IMR-90 (cell line): ENCODE measurements around the gene FERMT3. TPM values are rescaled to one million over a fixed set of nuclear protein-coding genes. Genes with fewer than 3 reads are reported as not detected.

Experiments used
- ATAC-seq: fragments of 200-7000 bp; cut with Tn5 transposase; 2 replicates; pipeline ENCODE4 v1.9.1; 2020; ENCODE audit warnings: low read depth, mild to moderate bottlenecking, moderate library complexity
- BruUV-seq: library from RNA; stranded (reverse); fragments of 400-500 nt; replicated peaks from 2 replicates; lab custom pipeline; 2021; lab: Mats Ljungman, UMichigan
- CTCF ChIA-PET: fragments of 300-600 bp; formaldehyde crosslinking; extraction: SDS; loops from one replicate; lab custom pipeline; 2021; ENCODE audit warnings: antibody characterized with exemption; lab: Yijun Ruan, JAX
- POLR2A ChIA-PET: fragments of 300-600 bp; sonication (Branson Sonifier 250); formaldehyde crosslinking; loops from one replicate; lab custom pipeline; 2022; ENCODE audit warnings: antibody characterized with exemption; ENCODE audit not compliant: unreplicated experiment; lab: Charles Lee
- DNase-seq: peaks from one replicate; pipeline ENCODE4 v3.0.0; 2013
- H2AFZ ChIP-seq: replicated peaks from 2 replicates; pipeline ENCODE3; 2013; ENCODE audit warnings: low read length, mild to moderate bottlenecking; ENCODE audit not compliant: poor library complexity
- H2AK5ac ChIP-seq: 2 replicates; pipeline ENCODE4 v1.6.1; 2013; ENCODE audit warnings: low read depth, low read length, inconsistent platforms
- H2AK9ac ChIP-seq: replicated peaks from 2 replicates; pipeline ENCODE3; 2013; ENCODE audit warnings: mild to moderate bottlenecking, low read depth, low read length, moderate library complexity; ENCODE audit not compliant: poor library complexity
- H2BK120ac ChIP-seq: 2 replicates; pipeline ENCODE4 v1.6.1; 2013; ENCODE audit warnings: low read depth, low read length, inconsistent platforms
- H2BK15ac ChIP-seq: 3 replicates; pipeline ENCODE4 v1.6.1; 2013; ENCODE audit warnings: low read depth, low read length, inconsistent platforms
- H2BK20ac ChIP-seq: 2 replicates; pipeline ENCODE4 v1.6.1; 2013; ENCODE audit warnings: low read depth, mild to moderate bottlenecking, inconsistent platforms, low read length, moderate library complexity
- H2BK5ac ChIP-seq: 2 replicates; pipeline ENCODE4 v1.6.1; 2013; ENCODE audit warnings: mild to moderate bottlenecking, low read depth, low read length, inconsistent platforms; ENCODE audit not compliant: poor library complexity, severe bottlenecking
- H3K14ac ChIP-seq: replicated peaks from 2 replicates; pipeline ENCODE4 v1.6.1; 2013; ENCODE audit warnings: low read depth, low read length, inconsistent platforms
- H3K18ac ChIP-seq: 2 replicates; pipeline ENCODE4 v1.6.1; 2013; ENCODE audit warnings: low read depth, low read length, control low read depth
- H3K23ac ChIP-seq: 2 replicates; pipeline ENCODE4 v1.6.1; 2013; ENCODE audit warnings: low read depth, low read length, inconsistent platforms
- H3K27ac ChIP-seq: 2 replicates; pipeline ENCODE4 v1.5.1; 2013; ENCODE audit warnings: mild to moderate bottlenecking, control low read depth, low read length; ENCODE audit not compliant: insufficient read depth
- H3K27me3 ChIP-seq: 2 replicates; pipeline ENCODE4 v1.6.1; 2013; ENCODE audit warnings: low read length; ENCODE audit not compliant: control insufficient read depth, insufficient read depth
- H3K36me3 ChIP-seq: 2 replicates; pipeline ENCODE4 v1.6.1; 2013; ENCODE audit warnings: low read length, mixed read lengths; ENCODE audit not compliant: control insufficient read depth, insufficient read depth
- H3K4ac ChIP-seq: 2 replicates; pipeline ENCODE4 v1.6.1; 2013; ENCODE audit warnings: low read depth, low read length, inconsistent platforms
- H3K4me1 ChIP-seq: 2 replicates; pipeline ENCODE4 v1.6.1; 2013; ENCODE audit warnings: low read length, mixed read lengths; ENCODE audit not compliant: control insufficient read depth, insufficient read depth
- H3K4me2 ChIP-seq: 2 replicates; pipeline ENCODE4 v1.6.1; 2013; ENCODE audit warnings: low read depth, mild to moderate bottlenecking, control low read depth, low read length, moderate library complexity
- H3K4me3 ChIP-seq: 2 replicates; pipeline ENCODE4 v1.5.1; 2013; ENCODE audit warnings: low read depth, mild to moderate bottlenecking, control low read depth, low read length, moderate library complexity; ENCODE audit not compliant: insufficient read depth
- H3K56ac ChIP-seq: 2 replicates; pipeline ENCODE4 v1.6.1; 2013; ENCODE audit warnings: low read length, inconsistent platforms; ENCODE audit not compliant: insufficient read depth; ENCODE audit errors: extremely low read depth
- H3K79me1 ChIP-seq, 2 experiments: 2 replicates each; pipeline ENCODE4 v1.6.1; 2013; ENCODE audit warnings: low read length in 2 of 2, inconsistent platforms in 1 of 2, low read depth in 1 of 2
- H3K9ac ChIP-seq: 2 replicates; pipeline ENCODE4 v1.6.1; 2013; ENCODE audit warnings: low read depth, low read length, control low read depth
- H3K9me1 ChIP-seq: 2 replicates; pipeline ENCODE4 v1.6.1; 2013; ENCODE audit warnings: low read length, inconsistent platforms; ENCODE audit not compliant: insufficient read depth
- H3K9me3 ChIP-seq: 2 replicates; pipeline ENCODE4 v1.6.1; 2013; ENCODE audit warnings: low read length; ENCODE audit not compliant: control insufficient read depth, insufficient read depth
- H4K20me1 ChIP-seq: 2 replicates; pipeline ENCODE4 v1.6.1; 2013; ENCODE audit warnings: low read length, inconsistent platforms; ENCODE audit not compliant: insufficient read depth
- H4K5ac ChIP-seq: 2 replicates; pipeline ENCODE4 v1.6.1; 2013; ENCODE audit warnings: mild to moderate bottlenecking, low read depth, low read length, control low read depth
- H4K8ac ChIP-seq, 2 experiments: 2 replicates each; pipeline ENCODE4 v1.6.1; 2013; ENCODE audit warnings: low read depth in 2 of 2, low read length in 2 of 2, control low read depth in 1 of 2, inconsistent platforms in 1 of 2
- H4K91ac ChIP-seq: 2 replicates; pipeline ENCODE4 v1.6.1; 2013; ENCODE audit warnings: low read depth, low read length, inconsistent platforms; ENCODE audit not compliant: insufficient read depth
- BHLHE40 ChIP-seq: fragments of 150-350 bp; IDR thresholded peaks from 2 replicates; pipeline ENCODE4 v1.6.1; 2016; ENCODE audit warnings: mild to moderate bottlenecking, low read depth, low read length
- CEBPB ChIP-seq: IDR thresholded peaks from 2 replicates; pipeline ENCODE4 v1.6.1; 2012; ENCODE audit warnings: low read depth, low read length, improper control_type of control experiment
- CHD1 ChIP-seq: IDR thresholded peaks from 2 replicates; pipeline ENCODE4 v1.6.1; 2012; ENCODE audit warnings: low read depth, low read length, improper control_type of control experiment
- ELK1 ChIP-seq: fragments of 150-350 bp; IDR thresholded peaks from 2 replicates; pipeline ENCODE4 v1.6.1; 2016; ENCODE audit warnings: low read depth, mild to moderate bottlenecking, low read length, moderate library complexity, borderline replicate concordance
- MXI1 ChIP-seq: IDR thresholded peaks from 2 replicates; pipeline ENCODE4 v1.6.1; 2012; ENCODE audit warnings: low read depth, mild to moderate bottlenecking, low read length, moderate library complexity, borderline replicate concordance
- RAD21 ChIP-seq: IDR thresholded peaks from 2 replicates; pipeline ENCODE4 v1.6.1; 2012; ENCODE audit warnings: low read length, improper control_type of control experiment
- RCOR1 ChIP-seq: IDR thresholded peaks from 2 replicates; pipeline ENCODE4 v1.6.1; 2012; ENCODE audit warnings: mild to moderate bottlenecking, low read length, improper control_type of control experiment; ENCODE audit not compliant: insufficient replicate concordance
- RFX5 ChIP-seq: IDR thresholded peaks from 2 replicates; pipeline ENCODE4 v1.8.0; 2012; ENCODE audit warnings: low read depth, mild to moderate bottlenecking, low read length, moderate library complexity
- USF2 ChIP-seq: fragments of 150-350 bp; IDR thresholded peaks from 2 replicates; pipeline ENCODE4 v1.6.1; 2017; ENCODE audit warnings: mild to moderate bottlenecking, antibody characterized with exemption, low read length, low read depth
- WGBS, 2 experiments: methylation state at CpG; one replicate each; pipeline versions ENCODE4 v1.1.5 to v1.1.7; 2013; ENCODE audit warnings: missing lambda C conversion rate in 2 of 2; ENCODE audit not compliant: insufficient read length in 1 of 2; ENCODE audit errors: extremely low coverage in 2 of 2; 5-methylcytosine and 5-hydroxymethylcytosine counted together
- dilution Hi-C: fragments of 300-500 bp; cut with HindIII; formaldehyde crosslinking; loops from one replicate; pipeline ENCODE4 v1.14.3; 2018; ENCODE audit warnings: low sequenced_read_pairs; ENCODE audit not compliant: unreplicated experiment
- in situ Hi-C: fragments of 300-500 bp; cut with MboI; formaldehyde crosslinking; loops from 3 replicates; pipeline ENCODE4 v1.14.3; 2019; ENCODE audit warnings: low sequenced_read_pairs, inconsistent platforms, mixed read lengths
- intact Hi-C: fragments of 100-400 bp; cut with micrococcal nuclease; formaldehyde crosslinking; loops from 2 replicates; pipeline ENCODE4 v1.10.0; 2022
- polyA plus RNA-seq, 3 experiments: library from polyadenylated mRNA; depleted of rRNA; stranded (reverse); fragments of >200 nt; gene quantifications; 2 replicates each; pipeline ENCODE4 v1.2.3, GENCODE V29; 2012; ENCODE audit warnings: low replicate concordance in 1 of 3
- total RNA-seq: library from RNA; depleted of rRNA; stranded (reverse); fragments of >200 nt; gene quantifications from 2 replicates; pipeline ENCODE4 v1.2.3, GENCODE V29; 2012
- TF ChIP-seq, protein P1 (sequence below): conservative IDR thresholded peaks from 2 replicates; pipeline ENCODE4 v1.5.1; 2012; ENCODE audit warnings: mild to moderate bottlenecking, low read depth, low read length, improper control_type of control experiment

The FERMT3 gene
- total and polyA plus RNA-seq, 2 of the 4 experiments (the other 2 are of a cell fraction): 0.36 to 2.3 TPM

DNA sequence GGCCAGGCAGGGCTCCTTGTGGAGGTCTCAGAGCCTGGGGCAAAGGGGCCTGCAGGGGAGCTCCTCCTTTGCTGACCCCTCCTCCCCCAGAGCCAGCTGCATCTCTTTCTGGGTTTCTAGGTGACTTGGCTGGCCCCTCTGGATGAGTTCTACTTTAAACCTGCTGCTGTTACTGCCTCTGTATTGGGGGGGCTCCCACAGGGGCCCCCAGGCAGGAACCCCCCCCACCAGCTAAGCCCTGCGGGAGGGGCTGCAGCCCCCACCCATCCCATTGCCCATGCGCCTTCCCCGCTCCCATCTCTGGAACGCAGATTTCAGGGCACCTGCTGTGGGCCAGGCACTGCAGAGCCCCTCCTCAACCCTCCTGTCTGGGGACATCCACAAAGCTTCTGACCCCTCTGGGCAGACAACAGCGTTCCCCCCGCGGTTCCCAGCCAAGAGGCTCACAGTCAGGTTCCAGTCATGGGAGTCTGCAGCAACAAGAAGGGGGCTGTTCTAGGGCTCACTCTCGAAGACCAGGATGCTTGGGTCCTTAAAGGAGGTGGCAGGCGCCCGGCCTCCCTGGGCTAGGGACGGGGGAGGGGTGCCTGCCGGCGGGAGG is 44.0 kb downstream of the FERMT3 start (continued):
- TF ChIP-seq BHLHE40 (no peak), RAD21 (no peak)

- intact Hi-C loops: loop anchor here (1.0 kb wide), 1 partner anchor 50 kb away; no protein-coding TSS in a partner anchor
- ATAC-seq (peak; percentile 66), DNase-seq (no peak)
- Histone ChIP-seq H4K8ac (peak within 1 kb of the TSS; percentile 33 to 74; a peak in 3 of 4 replicates), H2AK5ac (peak within 1 kb of the TSS; percentile 89), H3K27me3 (no peaks in the 10 kb centered on the region), H2AK9ac (peak within 1 kb of the TSS; percentile 100), H3K18ac (peak within 1 kb of the TSS; percentile 68), H3K14ac (peak within 1 kb of the TSS; percentile 97), H3K79me1 (peaks cover 8 to 51% of the 10 kb centered on the region in 2 experiments), H3K9me1 (no peaks in the 10 kb centered on the region), H2BK15ac (no peak within 1 kb of the TSS), H2AFZ (peak within 1 kb of the TSS; percentile 99), H3K4ac (peak within 1 kb of the TSS; percentile 96), H3K4me3 (peak within 1 kb of the TSS; percentile 98), H3K4me1 (peaks cover 10% of the 10 kb centered on the region), H3K9me3 (no peaks in the 10 kb centered on the region), H2BK20ac (no peak within 1 kb of the TSS), H2BK120ac (peak within 1 kb of the TSS; percentile 30; the same call in 1 of the 2 replicates), H3K4me2 (peak within 1 kb of the TSS; percentile 100), H4K91ac (peak within 1 kb of the TSS; percentile 91), H3K27ac (peak within 1 kb of the TSS; percentile 88), H2BK5ac (peak within 1 kb of the TSS; percentile 77), H3K56ac (peak within 1 kb of the TSS; percentile 82; the same call in 1 of the 2 replicates), H4K5ac (peak within 1 kb of the TSS; percentile 92), H3K36me3 (peaks cover 10% of the 10 kb centered on the region), H4K20me1 (peaks cover 8% of the 10 kb centered on the region; the same call in 1 of the 2 replicates), H3K9ac (peak within 1 kb of the TSS; percentile 97), H3K23ac (peak within 1 kb of the TSS; percentile 94)
- ChIA-PET POLR2A (no interaction called here), CTCF (interaction anchor here (0.6 to 1.7 kb wide), 4 partner anchors 47 to 70 kb away, joined by 3 to 5 read pairs (median 3); no protein-coding TSS in a partner anchor)
- BruUV-seq: no TSS peak
- 0% methylated on average over 37 of the region's 75 CpGs; no CpG with 5 or more reads in 1 of the 2 experiments for WGBS, 2 experiments
- dilution Hi-C loops: no loop called here
- in situ Hi-C loops: no loop called here
- TF ChIP-seq RCOR1: no peak
- no peak for TF ChIP-seq ELK1
- TF ChIP-seq, protein P1, sequence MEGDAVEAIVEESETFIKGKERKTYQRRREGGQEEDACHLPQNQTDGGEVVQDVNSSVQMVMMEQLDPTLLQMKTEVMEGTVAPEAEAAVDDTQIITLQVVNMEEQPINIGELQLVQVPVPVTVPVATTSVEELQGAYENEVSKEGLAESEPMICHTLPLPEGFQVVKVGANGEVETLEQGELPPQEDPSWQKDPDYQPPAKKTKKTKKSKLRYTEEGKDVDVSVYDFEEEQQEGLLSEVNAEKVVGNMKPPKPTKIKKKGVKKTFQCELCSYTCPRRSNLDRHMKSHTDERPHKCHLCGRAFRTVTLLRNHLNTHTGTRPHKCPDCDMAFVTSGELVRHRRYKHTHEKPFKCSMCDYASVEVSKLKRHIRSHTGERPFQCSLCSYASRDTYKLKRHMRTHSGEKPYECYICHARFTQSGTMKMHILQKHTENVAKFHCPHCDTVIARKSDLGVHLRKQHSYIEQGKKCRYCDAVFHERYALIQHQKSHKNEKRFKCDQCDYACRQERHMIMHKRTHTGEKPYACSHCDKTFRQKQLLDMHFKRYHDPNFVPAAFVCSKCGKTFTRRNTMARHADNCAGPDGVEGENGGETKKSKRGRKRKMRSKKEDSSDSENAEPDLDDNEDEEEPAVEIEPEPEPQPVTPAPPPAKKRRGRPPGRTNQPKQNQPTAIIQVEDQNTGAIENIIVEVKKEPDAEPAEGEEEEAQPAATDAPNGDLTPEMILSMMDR: peak; percentile 72
- TF ChIP-seq RFX5: no peak
- TF ChIP-seq MXI1: no peak
- no peak for TF ChIP-seq CHD1
- no peak for TF ChIP-seq USF2
- TF ChIP-seq CEBPB: no peak
These were observed 44.7 kb downstream of the FERMT3 start, which contains the start of gene PLCB3 for GRCh38 chr11:64251016-64251752. Gene PLCB3, plus strand, starts transcription at chr11:64251530. Its CDS starts 120 bp downstream, at chr11:64251650.
